WTC11 (cell line): Measurements from ENCODE around the gene FBRSL1. TPM values are rescaled to one million over a fixed set of nuclear protein-coding genes. Genes with fewer than 3 reads are reported as not detected.

Source experiments
- ATAC-seq: fragments of 200-7000 bp; cut with Tn5 transposase; 2 replicates; pipeline ENCODE4 v1.10.0; 2021; ENCODE audit warnings: mild to moderate bottlenecking, moderate library complexity
- CTCF ChIA-PET: fragments of 300-600 bp; sonication (Branson Sonifier 250); formaldehyde crosslinking; loops from one replicate; lab custom pipeline; 2021; ENCODE audit warnings: antibody characterized with exemption; lab: Charles Lee
- POLR2A ChIA-PET: fragments of 350-600 bp; sonication (Branson Sonifier 250); formaldehyde crosslinking; loops from one replicate; lab custom pipeline; 2021; ENCODE audit warnings: antibody characterized with exemption; lab: Charles Lee
- DNase-seq: peaks from one replicate; pipeline ENCODE4 v3.0.0; 2021; ENCODE audit warnings: low spot score
- H3K27ac Mint-ChIP-seq: 2 replicates; pipeline ENCODE4 v1.8.0; 2021; ENCODE audit warnings: mixed read lengths
- H3K27me3 Mint-ChIP-seq: 2 replicates; pipeline ENCODE4 v1.8.0; 2021; ENCODE audit warnings: low read depth, mild to moderate bottlenecking, moderate library complexity, mixed read lengths
- H3K36me3 Mint-ChIP-seq: 2 replicates; pipeline ENCODE4 v1.8.0; 2021; ENCODE audit warnings: mixed read lengths
- H3K4me1 Mint-ChIP-seq: 2 replicates; pipeline ENCODE4 v1.8.0; 2022; ENCODE audit warnings: mixed read lengths
- H3K4me3 Mint-ChIP-seq: 2 replicates; pipeline ENCODE4 v1.8.0; 2021; ENCODE audit warnings: mild to moderate bottlenecking, moderate library complexity, mixed read lengths
- H3K9me3 Mint-ChIP-seq: 2 replicates; pipeline ENCODE4 v1.8.0; 2021; ENCODE audit warnings: mixed read lengths
- CBFB ChIP-seq: sonication (generic); formaldehyde crosslinking; IDR thresholded peaks from 2 replicates; pipeline ENCODE4 v1.8.1; 2022; ENCODE audit warnings: mild to moderate bottlenecking, low read depth, missing genetic modification reagents
- CREM ChIP-seq: sonication (generic); formaldehyde crosslinking; IDR thresholded peaks from 2 replicates; pipeline ENCODE4 v1.8.1; 2022; ENCODE audit warnings: mild to moderate bottlenecking, missing genetic modification reagents, moderate library complexity
- ELF4 ChIP-seq: sonication (generic); formaldehyde crosslinking; IDR thresholded peaks from 2 replicates; pipeline ENCODE4 v1.8.1; 2022; ENCODE audit warnings: low read depth, mild to moderate bottlenecking, moderate library complexity, missing genetic modification reagents
- ERG ChIP-seq: fragments of 250-450 bp; sonication (Bioruptor Pico); IDR thresholded peaks from 2 replicates; pipeline ENCODE4 v1.8.0; 2021; ENCODE audit warnings: mild to moderate bottlenecking
- ETV6 ChIP-seq: sonication (generic); formaldehyde crosslinking; IDR thresholded peaks from 2 replicates; pipeline ENCODE4 v1.8.1; 2022; ENCODE audit warnings: mild to moderate bottlenecking, missing genetic modification reagents
- FOXJ3 ChIP-seq: sonication (generic); formaldehyde crosslinking; IDR thresholded peaks from 2 replicates; pipeline ENCODE4 v1.9.0; 2021; ENCODE audit warnings: missing genetic modification reagents, mild to moderate bottlenecking, borderline replicate concordance
- FOXK1 ChIP-seq: sonication (generic); formaldehyde crosslinking; IDR thresholded peaks from 2 replicates; pipeline ENCODE4 v1.8.0; 2022; ENCODE audit warnings: mild to moderate bottlenecking, moderate library complexity, missing genetic modification reagents
- KAT7 ChIP-seq: sonication (generic); formaldehyde crosslinking; IDR thresholded peaks from 2 replicates; pipeline ENCODE4 v1.8.1; 2023; ENCODE audit warnings: missing genetic modification reagents, mild to moderate bottlenecking, borderline replicate concordance
- SOX15 ChIP-seq: fragments of 250-450 bp; sonication (Bioruptor Pico); IDR thresholded peaks from 2 replicates; pipeline ENCODE4 v1.9.0; 2021; ENCODE audit warnings: mild to moderate bottlenecking
- SP1 ChIP-seq: sonication (generic); formaldehyde crosslinking; conservative IDR thresholded peaks from 2 replicates; pipeline ENCODE4 v1.8.1; 2022; ENCODE audit warnings: missing genetic modification reagents
- USF1 ChIP-seq: sonication (generic); formaldehyde crosslinking; IDR thresholded peaks from 2 replicates; pipeline ENCODE4 v1.8.0; 2022; ENCODE audit warnings: mild to moderate bottlenecking, missing genetic modification reagents
- USF2 ChIP-seq: sonication (generic); formaldehyde crosslinking; IDR thresholded peaks from 2 replicates; pipeline ENCODE4 v1.8.1; 2023; ENCODE audit warnings: mild to moderate bottlenecking, missing genetic modification reagents, moderate library complexity
- ZBTB21 ChIP-seq: sonication (generic); formaldehyde crosslinking; IDR thresholded peaks from 2 replicates; pipeline ENCODE4 v1.8.1; 2023; ENCODE audit warnings: mild to moderate bottlenecking, missing genetic modification reagents, borderline replicate concordance
- ZNF121 ChIP-seq: sonication (generic); formaldehyde crosslinking; IDR thresholded peaks from 2 replicates; pipeline ENCODE4 v1.8.0; 2023; ENCODE audit warnings: missing genetic modification reagents
- ZNF232 ChIP-seq: sonication (generic); formaldehyde crosslinking; IDR thresholded peaks from 2 replicates; pipeline ENCODE4 v1.8.0; 2022; ENCODE audit warnings: mild to moderate bottlenecking, missing genetic modification reagents
- ZNF423 ChIP-seq: fragments of 250-450 bp; sonication (Bioruptor Pico); IDR thresholded peaks from 2 replicates; pipeline ENCODE4 v2.1.2; 2022; ENCODE audit warnings: mild to moderate bottlenecking, moderate library complexity
- ZNF671 ChIP-seq: fragments of 250-450 bp; sonication (Bioruptor Pico); IDR thresholded peaks from 2 replicates; pipeline ENCODE4 v1.8.0; 2021; ENCODE audit warnings: mild to moderate bottlenecking
- total RNA-seq: library from RNA; stranded (reverse); gene quantifications from 3 replicates; pipeline ENCODE4 v1.2.3, GENCODE V29; 2021
- TF ChIP-seq, protein P1 (sequence below): sonication (generic); formaldehyde crosslinking; IDR thresholded peaks from 2 replicates; pipeline ENCODE4 v1.8.0; 2022; ENCODE audit warnings: mild to moderate bottlenecking, missing genetic modification reagents
- TF ChIP-seq, protein P2 (sequence below): sonication (generic); formaldehyde crosslinking; IDR thresholded peaks from 2 replicates; pipeline ENCODE4 v1.8.1; 2022; ENCODE audit warnings: mild to moderate bottlenecking, moderate library complexity, missing genetic modification reagents

Gene FBRSL1
- total RNA-seq, 1 experiment from 2014 or later, result 129 TPM

- TF ChIP-seq ERG (CRISPR knock-in tag), result 0 out of 2 replicates have a peak, but pooled peaks have one; percentile 25
- no peak for TF ChIP-seq KAT7 (CRISPR knock-in tag)
These were observed 44.7 kb upstream of the FBRSL1 start (continued) for GRCh38 chr12:132444957-132445883.

DNA sequence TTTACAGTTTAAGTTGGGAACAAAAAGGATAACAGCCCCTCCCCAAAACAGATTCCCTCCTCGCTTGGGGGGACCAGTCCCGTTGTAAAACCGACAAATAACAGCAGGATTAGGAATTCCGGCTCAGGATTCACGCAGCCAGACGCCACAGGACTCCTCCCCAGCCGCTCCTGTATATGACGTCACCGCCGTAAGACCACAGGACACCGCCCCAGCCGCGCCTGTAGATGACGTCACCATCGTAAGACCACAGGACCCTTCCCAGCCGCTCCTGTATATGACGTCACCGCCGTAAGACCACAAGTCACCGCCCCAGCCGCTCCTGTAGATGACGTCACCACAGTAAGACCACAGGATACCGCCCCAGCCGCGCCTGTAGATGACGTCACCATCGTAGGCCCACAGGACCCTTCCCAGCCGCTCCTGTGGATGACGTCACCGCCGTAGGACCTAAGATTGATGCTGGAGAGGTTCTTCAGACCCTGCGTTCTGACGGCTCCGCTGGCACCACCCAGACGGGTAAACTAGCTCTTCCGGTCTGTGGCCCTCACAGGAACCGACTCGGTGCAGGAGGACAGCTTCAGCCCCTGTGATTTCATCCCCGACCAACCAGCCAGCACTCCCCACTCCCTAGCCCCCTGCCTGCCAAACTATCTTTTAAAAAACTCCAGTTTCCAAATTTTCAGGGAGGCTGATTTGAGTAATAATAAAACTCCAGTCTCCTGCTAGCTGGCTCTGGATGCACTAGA lies 43.9 kb upstream of the FBRSL1 start:
- no peaks in the 10 kb centered on the region for H3K36me3 Mint-ChIP-seq
- no peaks in the 10 kb centered on the region for H3K9me3 Mint-ChIP-seq
- H3K4me3 Mint-ChIP-seq, result peak overlapping the region; percentile 76
- peaks cover 85% of the 10 kb centered on the region for H3K27me3 Mint-ChIP-seq
- ATAC-seq (peak; percentile 51), DNase-seq (peak; percentile 83)
- H3K4me1 Mint-ChIP-seq, result peaks cover 14% of the 10 kb centered on the region
- TF ChIP-seq KAT7 (CRISPR knock-in tag), result no peak
- TF ChIP-seq CREM, result peak; percentile 98
- TF ChIP-seq ETV6 (CRISPR knock-in tag), result peak; percentile 37; the same call in 1 of the 2 replicates
- TF ChIP-seq ZNF232 (CRISPR knock-in tag), result no peak
- 0 out of 2 replicates have a peak, but pooled peaks have one; percentile 21 for TF ChIP-seq USF1 (CRISPR knock-in tag)
- TF ChIP-seq CBFB (CRISPR knock-in tag), result no peak
- no peak for TF ChIP-seq ZNF121 (CRISPR knock-in tag)
- peak; percentile 99 for TF ChIP-seq ZBTB21 (CRISPR knock-in tag)
- peak; percentile 87 for TF ChIP-seq FOXK1
- TF ChIP-seq USF2 (CRISPR knock-in tag), result no peak
- TF ChIP-seq SP1 (CRISPR knock-in tag), result peak; percentile 86
- TF ChIP-seq, protein P1, sequence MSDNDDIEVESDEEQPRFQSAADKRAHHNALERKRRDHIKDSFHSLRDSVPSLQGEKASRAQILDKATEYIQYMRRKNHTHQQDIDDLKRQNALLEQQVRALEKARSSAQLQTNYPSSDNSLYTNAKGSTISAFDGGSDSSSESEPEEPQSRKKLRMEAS (CRISPR knock-in tag), result no peak
- TF ChIP-seq SOX15 (CRISPR knock-in tag), result no peak
- ChIA-PET POLR2A (interaction anchor here (0.8 kb wide), 1 partner anchor 16 kb away, joined by 3 read pairs; no protein-coding TSS in a partner anchor), CTCF (interaction anchor here (1.0 to 2.9 kb wide), 4 partner anchors 15 to 78 kb away, joined by 3 to 19 read pairs (median 6); no protein-coding TSS in a partner anchor)
- H3K27ac Mint-ChIP-seq, result peak overlapping the region; percentile 94

DNA sequence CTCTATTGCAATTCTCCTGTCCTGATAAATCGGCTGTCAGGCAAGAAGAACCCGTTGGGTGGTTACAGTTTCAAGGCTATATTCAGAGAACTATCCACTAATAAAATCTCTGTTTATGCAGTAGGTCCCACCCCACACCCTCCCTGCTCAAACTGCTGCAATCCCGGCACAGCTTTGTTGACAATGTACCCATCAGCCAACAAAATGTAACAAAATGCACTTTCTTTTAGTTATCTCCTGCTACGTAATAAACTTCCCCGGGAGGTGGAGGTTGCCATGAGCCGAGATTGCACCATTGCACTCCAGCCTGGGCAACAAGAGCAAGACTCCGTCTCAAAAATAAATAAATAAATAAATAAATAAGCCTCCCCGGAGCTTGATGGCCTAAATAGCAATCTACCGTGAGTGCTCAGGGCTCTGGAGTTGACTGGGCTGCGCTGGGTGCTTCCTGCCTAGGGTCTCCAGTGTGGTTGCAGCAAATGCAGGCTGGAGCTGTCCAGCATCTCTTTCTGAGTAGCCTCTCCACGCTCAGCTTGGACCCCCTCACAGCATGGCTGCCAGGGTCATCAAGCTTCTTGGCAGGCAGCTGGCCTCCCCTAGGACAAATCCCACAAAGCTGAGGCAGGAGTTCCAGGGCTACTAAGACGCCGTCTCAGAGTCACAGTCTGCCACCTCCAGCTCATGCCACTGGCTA lies 43.2 kb upstream of the FBRSL1 start:
- Mint-ChIP-seq H3K9me3 (no peaks in the 10 kb centered on the region), H3K36me3 (no peaks in the 10 kb centered on the region), H3K27me3 (peaks cover 80% of the 10 kb centered on the region), H3K4me1 (peaks cover 14% of the 10 kb centered on the region), H3K4me3 (peak overlapping the region; percentile 76; the same call in 1 of the 2 replicates), H3K27ac (no peak overlapping the region)
- POLR2A ChIA-PET, result interaction anchor here (0.8 kb wide), 1 partner anchor 17 kb away, joined by 3 read pairs; no protein-coding TSS in a partner anchor
- no peak for ATAC-seq
- TF ChIP-seq ELF4 (no peak), ZNF423 (CRISPR knock-in tag) (no peak), ZNF671 (CRISPR knock-in tag) (no peak), FOXJ3 (CRISPR knock-in tag) (no peak)
- TF ChIP-seq, protein P2, sequence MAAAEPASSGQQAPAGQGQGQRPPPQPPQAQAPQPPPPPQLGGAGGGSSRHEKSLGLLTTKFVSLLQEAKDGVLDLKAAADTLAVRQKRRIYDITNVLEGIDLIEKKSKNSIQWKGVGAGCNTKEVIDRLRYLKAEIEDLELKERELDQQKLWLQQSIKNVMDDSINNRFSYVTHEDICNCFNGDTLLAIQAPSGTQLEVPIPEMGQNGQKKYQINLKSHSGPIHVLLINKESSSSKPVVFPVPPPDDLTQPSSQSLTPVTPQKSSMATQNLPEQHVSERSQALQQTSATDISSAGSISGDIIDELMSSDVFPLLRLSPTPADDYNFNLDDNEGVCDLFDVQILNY (CRISPR knock-in tag), result no peak
- TF ChIP-seq, all 79 proteins: peak for 0
- CTCF ChIA-PET, result interaction anchor here (1.5 to 2.9 kb wide), 3 partner anchors 14 to 77 kb away, joined by 3 to 19 read pairs (median 8); no protein-coding TSS in a partner anchor
- no peak for DNase-seq
